GM21576 (cell line): Measurements from ENCODE around the gene PAM16.

Experiments
- ATAC-seq: cut with Tn5 transposase; IDR thresholded peaks from one replicate; pipeline ENCODE4 v1.9.1; 2021; ENCODE audit warnings: mild to moderate bottlenecking, moderate library complexity; ENCODE audit not compliant: unreplicated experiment

PAM16 gene

DNA sequence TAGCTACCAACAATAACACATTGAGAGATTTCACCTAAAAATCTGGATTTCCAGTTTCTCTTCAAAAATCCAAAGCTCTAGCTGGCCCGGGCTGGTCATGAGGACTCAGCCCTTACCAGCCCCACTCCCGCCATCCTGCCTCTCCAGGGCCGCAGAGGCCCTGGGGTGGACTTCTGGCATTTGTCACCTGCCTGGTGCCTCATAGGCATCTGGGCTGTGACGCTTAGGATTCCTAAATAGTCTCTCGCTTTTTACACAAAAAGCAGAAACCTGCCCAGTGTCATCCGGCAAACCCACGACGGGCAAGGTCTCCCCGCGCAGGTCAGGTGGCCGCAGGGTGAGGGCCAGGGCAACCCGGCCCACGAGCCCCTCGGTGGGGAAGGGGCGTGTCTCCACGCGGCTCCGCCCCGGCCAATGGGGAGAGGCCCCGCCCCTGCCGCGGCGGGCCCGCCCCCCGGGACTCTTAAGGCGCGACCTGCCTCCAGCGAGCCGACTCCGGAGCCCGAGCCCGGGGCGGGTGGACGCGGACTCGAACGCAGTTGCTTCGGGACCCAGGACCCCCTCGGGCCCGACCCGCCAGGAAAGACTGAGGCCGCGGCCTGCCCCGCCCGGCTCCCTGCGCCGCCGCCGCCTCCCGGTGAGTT is 20.4 kb upstream of the PAM16 start, which contains the start of gene VASN:
Gene VASN (plus strand): TSS at position 492 of the 644 bp plus-strand sequence. CDS start 9,030 bp downstream, outside the sequence.
- ATAC-seq = no peak

DNA sequence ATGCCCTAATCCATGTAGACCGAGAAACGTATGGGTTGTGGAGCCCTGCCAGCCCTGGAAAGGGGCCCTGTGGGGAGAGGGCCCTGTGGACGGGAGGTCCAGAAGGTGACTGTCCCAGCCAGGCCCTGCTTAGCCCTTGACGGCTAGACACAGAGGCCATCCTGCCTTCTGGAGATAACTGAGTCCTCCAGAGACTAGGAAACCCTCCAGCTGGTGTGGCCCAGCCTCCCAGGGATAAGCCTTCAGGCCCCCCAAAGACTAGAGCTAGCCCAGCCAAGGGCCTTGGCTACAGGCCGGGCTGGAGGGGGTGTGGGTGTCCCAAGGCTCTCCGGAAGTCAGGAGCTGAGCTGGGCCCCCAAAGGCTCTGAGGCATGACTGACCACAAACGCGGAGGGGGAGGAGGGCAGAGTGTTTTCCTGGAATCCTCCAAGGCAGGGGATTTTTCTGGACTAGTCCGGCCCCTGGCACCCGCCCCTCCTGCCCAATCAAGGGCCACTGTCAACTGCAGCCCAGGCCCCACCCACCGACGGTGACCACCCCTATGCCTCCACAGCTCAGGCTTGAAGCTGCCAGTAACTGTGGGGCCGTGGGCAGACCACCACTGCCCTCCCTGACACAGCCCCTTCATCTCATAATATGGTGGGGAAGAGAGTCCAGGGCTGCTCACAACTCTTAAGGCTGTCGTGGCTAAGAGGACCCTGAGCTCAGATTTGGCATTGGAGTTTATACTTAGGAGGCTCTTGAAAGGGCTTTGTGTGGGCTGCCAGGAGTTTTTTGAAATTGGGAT is 19.6 kb upstream of the PAM16 start:
- ATAC-seq = no peak

DNA sequence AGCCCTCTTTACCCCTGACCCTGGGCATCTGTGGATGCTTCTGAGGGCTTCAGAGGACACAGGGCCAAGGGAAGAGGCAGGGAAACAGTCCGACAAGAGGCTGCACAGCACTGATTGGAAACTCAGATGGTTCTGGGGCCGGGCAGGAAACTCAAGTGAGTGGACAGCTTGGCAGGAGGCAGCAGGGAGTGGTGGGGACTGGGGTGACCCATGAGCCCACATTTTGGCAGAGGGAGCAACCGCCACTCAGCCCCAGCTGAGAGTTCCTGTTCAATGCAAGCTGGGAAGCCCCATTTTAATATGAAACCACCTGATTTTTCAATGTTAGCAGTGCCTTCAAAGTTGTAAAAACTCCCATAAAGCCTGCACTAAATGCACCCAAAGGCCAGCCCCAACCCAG is 19.0 kb upstream of the PAM16 start:
- ATAC-seq = no peak

DNA sequence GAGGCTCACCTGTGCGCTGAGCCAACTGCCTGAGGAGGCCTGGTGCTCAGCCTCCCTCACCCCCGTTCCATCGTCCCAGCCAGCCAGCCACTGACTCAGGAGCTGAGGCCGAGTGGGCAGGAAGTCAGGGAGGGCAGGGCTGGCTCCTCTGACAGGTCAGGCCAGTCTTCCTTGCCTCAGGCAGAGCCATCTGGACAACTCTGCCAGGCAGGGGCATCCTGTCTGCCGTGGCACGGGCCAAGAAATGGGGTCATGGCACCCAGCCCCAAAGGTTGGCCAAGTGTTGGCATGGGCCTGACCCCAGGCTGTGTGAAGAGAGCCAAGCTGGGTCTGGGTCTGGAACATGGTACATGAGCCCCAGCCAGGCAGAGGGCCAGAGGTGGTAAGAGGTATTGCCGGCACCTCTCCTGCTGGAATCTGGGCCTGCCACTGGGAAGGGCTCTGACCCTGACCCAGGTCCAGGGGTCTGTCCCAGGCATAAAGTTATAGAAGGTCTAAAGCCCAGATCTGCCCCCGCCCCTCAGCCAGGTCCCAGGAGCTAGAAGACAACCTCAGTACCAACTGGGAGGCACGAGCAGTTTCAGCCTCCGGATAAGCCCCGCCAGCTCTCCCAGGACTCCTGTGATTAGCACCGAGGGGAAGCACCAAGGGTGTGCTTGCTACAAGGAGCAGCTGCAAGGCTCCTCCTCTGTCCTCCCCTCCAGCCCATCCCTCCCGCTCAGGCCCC is 18.0 kb upstream of the PAM16 start:
- no peak for ATAC-seq

DNA sequence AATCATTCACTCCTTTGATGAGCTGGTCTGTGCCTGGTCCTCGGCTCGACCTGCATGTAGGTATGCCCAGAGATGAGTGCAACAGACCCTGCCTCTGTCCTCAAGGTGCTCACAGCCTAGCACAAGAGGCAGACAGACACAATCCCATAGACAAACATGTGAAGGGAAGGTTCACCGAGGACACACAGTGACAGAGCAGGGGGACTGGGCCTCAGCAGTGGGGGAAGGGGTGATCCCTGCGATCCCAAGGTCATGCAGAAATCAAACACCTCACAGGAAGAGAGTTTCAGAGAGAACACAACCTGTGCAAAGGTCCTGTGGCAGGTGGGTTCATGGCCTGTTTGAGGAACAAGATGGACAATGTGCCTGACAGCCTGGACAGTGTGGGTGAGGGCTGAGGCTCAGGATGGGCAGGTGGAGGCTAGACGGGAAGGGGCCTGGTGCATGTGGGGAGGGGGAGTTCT is 16.3 kb upstream of the PAM16 start:
- no peak for ATAC-seq

DNA sequence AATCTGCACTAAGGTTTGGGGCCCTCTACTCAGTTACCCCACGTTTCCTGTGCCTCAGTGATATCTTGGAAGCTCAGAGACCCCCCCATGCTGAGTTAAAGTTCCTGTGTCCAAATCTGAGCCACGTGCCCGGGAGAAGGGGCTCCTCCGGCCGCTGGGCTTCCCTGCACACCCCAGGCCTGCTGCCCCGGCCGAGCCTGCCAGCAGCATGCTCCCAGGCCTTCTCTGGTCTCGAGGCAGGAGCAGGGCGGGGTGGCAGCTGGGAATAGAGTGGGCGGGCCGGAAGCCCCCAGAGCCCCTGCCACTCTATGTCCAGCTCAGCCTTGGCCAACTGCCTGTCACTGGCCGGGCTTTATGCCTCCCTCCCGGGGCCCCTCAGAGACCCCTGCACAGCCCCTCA is 14.9 kb upstream of the PAM16 start:
- no peak for ATAC-seq

DNA sequence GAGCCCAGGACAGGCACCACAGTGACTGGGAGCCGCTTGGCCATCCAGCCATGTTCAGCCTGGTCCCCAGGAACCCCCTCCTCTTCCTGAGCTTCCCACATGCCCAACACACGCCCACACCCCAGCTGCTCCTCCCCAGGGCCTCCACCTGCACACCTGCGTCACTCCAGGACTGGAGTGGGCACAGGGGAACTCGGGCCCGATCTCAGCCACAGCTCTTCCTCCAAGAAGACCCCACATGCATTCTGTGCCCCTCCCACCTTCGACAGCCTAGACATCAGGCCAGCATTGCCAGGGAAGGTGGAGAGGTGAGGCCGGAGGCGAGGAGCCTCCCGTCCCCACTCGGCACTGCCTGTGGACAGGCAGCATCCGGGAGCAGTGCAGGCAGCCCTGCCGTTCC is 14.5 kb upstream of the PAM16 start:
- no peak for ATAC-seq

DNA sequence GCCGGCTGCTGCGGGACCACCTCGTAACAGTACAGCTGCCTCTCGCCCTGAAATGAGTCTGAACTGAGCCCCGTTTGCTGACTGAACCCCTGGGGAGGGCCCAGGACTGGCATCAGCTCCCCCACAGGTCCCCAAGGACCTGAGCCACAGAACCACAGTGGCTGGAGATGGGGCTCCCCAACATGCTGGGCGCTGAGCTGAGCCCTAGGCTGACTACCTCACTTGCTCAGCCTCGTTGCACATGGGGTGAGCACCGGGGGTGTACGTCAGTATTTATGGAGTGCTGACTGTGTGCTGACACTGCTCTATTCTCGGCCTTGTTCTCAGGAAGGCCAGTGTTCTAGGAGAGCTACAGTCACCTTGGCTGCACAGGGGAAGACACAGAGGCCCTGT is 13.9 kb upstream of the PAM16 start:
- ATAC-seq = peak; percentile 46

DNA sequence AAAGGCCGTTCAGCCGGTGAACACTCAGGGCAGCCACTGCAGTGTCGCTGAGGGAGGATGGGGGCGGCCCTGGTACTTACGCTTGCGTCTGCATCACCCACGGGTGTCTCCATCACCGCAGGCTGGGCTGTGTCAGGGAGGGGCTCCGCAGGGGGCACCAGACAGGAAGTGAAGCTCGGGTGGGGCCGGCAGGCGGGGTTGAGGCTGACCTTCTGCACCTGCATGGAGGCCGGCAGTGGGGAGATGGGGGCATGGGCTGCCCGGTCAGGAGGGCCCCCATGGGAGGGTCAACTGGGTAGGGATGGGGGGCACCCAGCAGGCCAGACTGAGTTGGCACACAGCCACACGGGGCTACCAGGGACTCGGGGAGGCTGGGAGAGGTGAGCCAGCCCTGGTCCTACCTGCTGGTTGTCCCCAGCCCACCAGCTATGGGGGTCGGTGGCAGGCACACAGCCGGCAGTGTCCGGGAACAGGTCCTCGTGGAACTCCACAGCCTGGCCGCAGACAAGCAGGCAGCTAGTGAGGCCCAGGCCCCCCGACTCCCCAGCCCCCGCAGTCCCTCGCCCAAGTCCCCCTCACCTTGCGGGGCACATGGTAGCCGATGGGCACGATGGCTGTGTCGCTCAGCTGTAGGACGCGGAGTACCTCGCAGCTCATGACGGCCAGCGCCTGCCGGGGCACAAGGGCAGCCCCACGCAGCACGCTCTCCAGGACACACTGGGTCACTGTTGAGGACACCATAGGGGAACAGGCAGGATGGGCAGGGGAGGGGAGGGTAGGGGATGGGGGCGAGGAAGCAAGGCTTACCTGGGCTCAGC is 13.3 kb upstream of the PAM16 start:
- ATAC-seq = no peak

DNA sequence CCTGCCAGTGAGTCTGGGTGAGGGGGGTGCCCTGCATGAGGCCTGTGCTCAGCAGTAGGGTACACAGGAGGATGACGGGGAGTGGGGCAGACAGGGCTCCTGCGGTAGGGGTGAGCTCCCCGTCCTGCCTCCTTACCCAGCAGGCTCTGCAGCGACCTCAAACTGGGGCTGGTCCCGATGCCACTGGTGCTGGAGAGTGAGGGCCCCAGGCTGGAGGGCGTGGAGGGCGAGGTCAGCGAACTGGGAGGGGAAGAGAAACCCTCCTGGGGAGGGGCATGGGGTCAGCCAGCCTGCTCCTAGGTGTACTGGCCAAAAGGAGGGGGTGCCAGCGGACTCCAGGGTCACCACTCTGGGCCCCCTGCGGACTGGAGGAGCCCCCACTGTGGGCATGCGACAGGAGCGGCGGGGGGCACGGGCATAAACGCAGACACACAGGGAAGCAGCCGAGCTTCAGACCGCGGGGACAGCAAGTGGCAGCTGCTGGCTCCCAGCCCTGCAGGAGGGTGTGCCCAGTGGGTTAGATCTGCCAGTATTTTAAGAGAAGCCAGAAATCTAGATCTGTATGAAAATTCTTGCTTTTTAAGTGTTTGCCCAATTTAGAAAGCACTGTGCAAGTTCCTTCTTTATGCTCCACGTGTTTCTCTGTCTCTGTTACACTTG is 11.5 kb upstream of the PAM16 start:
- no peak for ATAC-seq

DNA sequence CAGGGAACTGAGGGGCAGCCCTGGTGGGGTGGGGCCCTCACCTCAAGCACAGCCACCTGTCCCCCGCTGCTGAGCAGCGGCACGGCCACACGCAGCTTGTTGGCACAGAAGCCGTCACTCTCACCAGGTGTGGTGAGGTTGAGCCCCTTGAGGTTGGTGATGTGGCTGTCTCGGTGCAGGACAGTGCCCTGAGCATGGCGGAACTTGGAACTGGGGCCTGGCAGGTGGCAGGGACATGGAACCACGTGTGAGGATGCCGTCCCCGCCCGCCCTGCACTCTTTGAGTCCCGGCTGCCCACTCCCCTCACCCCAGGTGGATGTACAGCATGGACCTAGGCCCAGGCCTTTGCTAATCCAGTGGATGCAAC is 10.8 kb upstream of the PAM16 start:
- no peak for ATAC-seq

DNA sequence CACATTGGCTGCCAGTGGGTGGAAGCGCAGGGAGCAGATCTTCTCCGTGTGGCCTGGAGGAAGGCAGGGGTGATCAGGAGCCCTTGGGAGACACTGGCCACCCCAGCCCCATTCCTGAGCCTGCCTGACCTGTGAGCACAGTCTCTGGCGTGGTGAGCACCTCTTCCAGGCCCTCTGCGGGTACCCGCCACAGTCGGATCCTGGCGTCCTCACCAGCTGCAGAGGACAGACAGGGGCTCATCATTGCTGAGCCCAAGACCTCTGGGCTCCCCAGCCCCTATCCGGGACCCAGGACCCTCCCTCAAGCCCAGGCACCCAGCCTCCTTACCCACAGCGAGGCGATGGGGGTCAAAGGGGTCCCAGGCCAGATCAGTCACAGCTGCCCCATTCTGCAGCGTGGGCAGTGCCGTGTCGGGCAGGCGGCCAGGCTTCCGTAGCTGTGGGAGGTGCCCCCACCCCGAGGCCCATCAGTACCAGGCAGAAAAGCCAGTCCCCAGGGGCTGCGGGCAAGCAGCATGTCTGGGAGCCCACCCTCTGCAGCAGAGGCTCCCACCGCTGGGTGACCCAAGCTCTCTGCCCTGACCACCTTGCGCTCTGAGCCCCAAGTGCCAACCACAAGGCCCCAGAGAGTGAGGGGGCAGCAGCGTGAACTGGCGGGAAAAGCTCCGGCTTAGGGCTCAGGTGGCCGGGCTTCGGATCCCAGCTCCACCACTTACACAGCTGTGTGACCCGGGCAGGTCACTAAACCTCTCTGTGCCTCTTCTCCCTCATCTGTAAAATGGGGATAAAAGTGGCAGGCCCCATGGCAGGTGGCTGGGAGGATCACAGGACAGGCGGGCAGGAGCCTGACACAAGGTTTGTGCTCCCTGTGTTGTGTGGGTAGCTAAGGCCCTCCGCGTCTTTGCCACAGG is 10.2 kb upstream of the PAM16 start:
- ATAC-seq = no peak

DNA sequence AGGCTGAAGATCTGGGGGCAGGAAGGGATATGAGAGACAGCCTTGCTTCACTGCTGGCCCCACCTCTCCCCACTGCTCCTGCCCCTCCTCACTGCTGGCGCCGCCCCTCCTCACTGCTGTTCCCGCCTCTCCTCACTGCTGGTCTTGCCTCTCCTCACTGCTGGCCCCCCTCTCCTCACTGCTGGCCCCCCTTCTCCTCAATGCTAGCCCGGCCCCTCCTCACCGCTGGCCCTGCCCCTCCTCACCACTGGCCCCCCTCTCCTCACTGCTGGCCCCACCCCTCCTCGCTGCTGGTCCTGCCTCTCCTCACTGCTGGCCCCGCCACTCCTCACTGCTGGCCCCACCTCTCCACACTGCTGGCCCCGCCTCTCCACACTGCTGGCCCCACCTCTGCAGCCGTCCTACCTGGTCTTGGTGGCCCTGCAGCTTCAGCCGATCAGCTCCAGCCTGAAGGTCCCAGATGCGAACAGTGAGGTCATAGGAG is 9.5 kb upstream of the PAM16 start:
- ATAC-seq = no peak

DNA sequence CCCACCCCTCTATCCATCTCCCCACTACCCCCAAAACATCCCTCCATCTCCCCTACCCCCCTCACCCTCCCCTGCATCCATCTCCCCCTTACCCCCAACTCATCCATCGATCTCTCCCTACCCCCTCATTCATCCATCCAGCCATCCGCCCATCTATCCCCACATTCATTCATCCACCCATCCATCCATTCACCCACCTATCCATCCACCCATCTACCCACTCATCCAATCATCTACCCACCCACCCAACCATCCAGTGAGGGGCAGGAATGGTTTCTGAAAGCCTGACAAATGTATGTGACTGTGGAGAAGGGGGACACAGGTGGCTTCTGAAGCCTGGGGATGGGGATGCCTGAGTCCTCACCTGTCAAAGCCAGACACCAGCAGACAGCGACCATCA is 8.8 kb upstream of the PAM16 start:
- no peak for ATAC-seq

DNA sequence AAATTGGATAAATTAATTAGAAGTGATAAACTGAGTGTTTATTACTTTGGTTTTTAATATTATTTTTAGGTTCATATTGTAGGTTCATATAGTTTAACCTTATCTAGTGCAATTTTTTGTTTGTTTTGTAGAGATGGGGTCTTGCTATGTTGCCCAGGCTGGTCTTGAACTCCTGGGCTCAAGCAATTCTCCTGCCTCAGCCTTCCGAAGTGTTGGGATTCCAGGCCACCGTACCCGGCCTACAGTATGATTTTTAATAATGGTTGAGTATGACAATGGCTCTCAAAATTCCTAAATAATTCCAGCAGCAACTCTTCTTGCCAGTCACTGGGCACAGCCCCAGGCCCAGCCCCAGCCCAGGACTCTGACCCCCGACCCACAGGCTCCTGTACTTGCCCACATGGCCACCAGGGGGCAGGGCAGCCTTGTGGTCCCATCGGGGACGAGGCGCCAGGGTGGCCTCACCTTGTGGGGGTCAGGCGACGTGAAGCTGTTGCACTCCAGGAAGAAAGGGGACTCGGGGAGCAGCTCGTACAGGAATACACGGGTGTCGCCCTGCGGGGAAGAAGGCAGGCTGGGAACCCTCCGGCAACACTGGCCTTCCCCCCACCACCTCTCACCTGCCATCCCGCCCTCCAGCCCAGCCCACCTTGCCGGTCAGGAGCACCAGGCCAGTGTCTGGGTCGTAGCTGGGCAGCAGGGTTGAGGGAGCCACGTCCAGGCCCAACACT is 7.9 kb upstream of the PAM16 start:
- ATAC-seq = no peak

DNA sequence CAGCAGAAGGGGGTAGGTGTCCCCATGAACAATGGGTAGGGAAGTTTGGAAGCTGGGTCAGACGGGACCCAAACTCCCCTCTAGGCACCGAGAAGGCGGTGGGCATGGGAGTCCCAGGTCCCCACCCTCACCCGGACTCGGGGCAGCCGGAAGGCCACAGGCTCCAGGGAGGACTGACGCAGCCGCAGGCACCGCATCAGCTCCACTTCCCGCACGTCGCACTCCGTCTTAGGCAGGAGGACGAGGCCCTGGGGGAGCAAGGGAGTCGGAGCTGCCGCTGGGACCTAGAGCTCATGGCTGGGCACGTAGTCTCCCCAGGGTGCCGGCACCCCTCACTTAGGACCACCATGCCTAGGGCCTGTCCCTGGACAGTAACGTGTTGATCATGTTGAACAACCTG is 7.1 kb upstream of the PAM16 start:
- ATAC-seq = no peak

DNA sequence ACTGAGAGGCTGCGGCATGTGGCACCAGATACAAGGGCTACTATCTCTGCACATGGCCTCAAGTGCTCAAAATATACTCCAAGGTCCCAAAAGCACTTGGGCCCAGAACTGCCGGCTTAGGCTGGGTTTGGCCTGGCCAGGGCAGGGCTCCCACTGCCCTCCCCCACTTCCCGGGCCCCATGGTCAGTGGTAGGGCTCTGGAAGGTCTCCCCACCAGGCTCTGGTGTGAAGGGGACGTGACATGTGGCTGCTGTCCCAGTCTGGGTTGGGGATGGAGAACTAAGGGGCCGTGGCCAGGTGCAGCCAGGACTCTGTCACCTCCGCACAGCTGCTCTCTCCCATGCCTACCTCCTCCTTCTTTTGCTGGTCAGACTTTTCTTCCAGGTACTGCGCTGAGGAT is 5.7 kb upstream of the PAM16 start:
- no peak for ATAC-seq

DNA sequence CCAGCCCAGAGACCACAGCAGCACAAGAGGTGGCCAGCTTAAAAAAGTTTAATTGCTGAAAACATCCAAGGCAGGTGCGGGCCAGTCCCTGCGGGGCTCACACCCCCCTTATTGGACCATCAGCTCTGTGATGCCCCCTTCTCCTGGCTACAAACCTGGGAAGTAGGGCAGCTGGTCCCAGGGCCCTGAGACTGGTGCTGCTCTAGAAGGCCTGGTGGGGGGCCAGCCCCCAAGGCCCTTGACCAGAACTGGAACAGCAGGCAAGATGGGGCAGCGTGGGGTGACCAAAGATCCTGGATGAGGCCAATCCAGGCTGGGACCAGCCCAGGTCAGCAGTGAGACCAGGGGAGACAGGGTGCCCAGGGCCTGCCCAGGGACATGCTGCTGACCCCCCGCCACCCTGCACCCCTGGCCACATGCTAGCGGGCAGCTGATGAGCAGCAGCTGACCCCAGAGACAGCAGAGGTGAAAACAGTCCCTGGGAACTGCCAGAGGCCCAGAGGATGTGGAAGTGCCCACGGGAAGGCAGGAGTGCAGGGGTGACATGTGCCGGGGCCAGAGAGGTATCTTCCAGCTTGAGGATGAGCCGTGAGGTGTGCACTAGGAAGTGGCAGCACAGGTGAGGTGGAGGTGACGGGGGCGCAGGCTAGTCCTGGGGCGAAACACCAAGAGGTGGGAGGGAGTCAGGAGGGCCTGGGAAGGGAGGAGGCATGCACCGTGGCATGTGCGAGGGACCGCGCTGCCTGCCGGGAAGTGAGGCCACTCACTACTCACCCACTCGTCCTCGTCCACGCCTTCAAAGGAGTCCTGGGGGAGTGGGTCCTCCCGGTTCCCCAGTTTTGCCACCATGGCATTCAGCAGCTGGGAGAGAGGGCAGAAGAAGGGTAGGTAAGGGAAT is 3.6 kb upstream of the PAM16 start:
- no peak for ATAC-seq
